SU-DHL-6 (cell line): ENCODE data around the gene FLG2.
"Not testable (repeated sequence)": the region's sequence is repeated elsewhere in the genome, so short reads cannot be mapped to it uniquely, and the experiment has no call there.

Source experiments
- H2AFZ ChIP-seq: fragments of 200-600 bp; sonication (generic); 2 replicates; pipeline ENCODE4 v1.6.1; 2014; ENCODE audit warnings: low read depth, mild to moderate bottlenecking, moderate library complexity, mixed read lengths, antibody characterized with exemption, low read length; ENCODE audit not compliant: severe bottlenecking
- H3F3A ChIP-seq: fragments of 200-600 bp; shearing (Covaris generic); 2 replicates; pipeline ENCODE4 v1.6.0; 2016; ENCODE audit warnings: antibody characterized with exemption, mild to moderate bottlenecking; ENCODE audit not compliant: insufficient read depth
- H3K27ac ChIP-seq: fragments of 200-600 bp; sonication (generic); 2 replicates; pipeline ENCODE4 v1.5.1; 2016; ENCODE audit warnings: low read depth, mild to moderate bottlenecking, low read length, moderate library complexity, mixed read lengths
- H3K27me3 ChIP-seq: fragments of 200-600 bp; sonication (generic), shearing (Covaris generic); 2 replicates; pipeline ENCODE4 v1.6.0; 2014; ENCODE audit warnings: mild to moderate bottlenecking, low read length
- H3K36me3 ChIP-seq: fragments of 200-600 bp; sonication (generic); 2 replicates; pipeline ENCODE4 v1.6.1; 2014; ENCODE audit warnings: mild to moderate bottlenecking, low read length, mixed read lengths
- H3K4me2 ChIP-seq: fragments of 300-600, 200-600 bp; shearing (Covaris generic), sonication (generic); 2 replicates; pipeline ENCODE4 v1.6.0; 2014; ENCODE audit warnings: low read length, low read depth, mild to moderate bottlenecking; ENCODE audit not compliant: poor library complexity, severe bottlenecking
- H3K4me3 ChIP-seq: fragments of 200-600 bp; sonication (generic); 2 replicates; pipeline ENCODE4 v1.5.1; 2014; ENCODE audit warnings: antibody characterized with exemption, low read length, mild to moderate bottlenecking, mixed read lengths; ENCODE audit not compliant: insufficient read depth, poor library complexity, severe bottlenecking
- H3K79me2 ChIP-seq: fragments of 200-600 bp; sonication (generic); 2 replicates; pipeline ENCODE4 v1.6.1; 2014; ENCODE audit warnings: mild to moderate bottlenecking, low read length, moderate library complexity; ENCODE audit not compliant: insufficient read depth
- H3K9ac ChIP-seq: fragments of 200-600 bp; sonication (generic); 2 replicates; pipeline ENCODE4 v1.7.0; 2014; ENCODE audit warnings: mild to moderate bottlenecking, low read length
- H3K9me2 ChIP-seq: fragments of 200-600 bp; sonication (generic); replicated peaks from 2 replicates; pipeline ENCODE4 v1.6.1; 2014; ENCODE audit warnings: low read length; ENCODE audit not compliant: insufficient read depth
- H3K9me3 ChIP-seq: fragments of 200-600 bp; sonication (generic); 2 replicates; pipeline ENCODE4 v1.6.1; 2014; ENCODE audit warnings: low read length, mixed read lengths; ENCODE audit not compliant: insufficient read depth
- H4K20me1 ChIP-seq: fragments of 200-600 bp; sonication (generic); 2 replicates; pipeline ENCODE4 v1.6.1; 2014; ENCODE audit warnings: low read depth, mild to moderate bottlenecking, antibody characterized with exemption, low read length, moderate library complexity, mixed read lengths
- EZH2phosphoT487 ChIP-seq: fragments of 200-600 bp; sonication (generic), shearing (Covaris generic); conservative IDR thresholded peaks from 2 replicates; pipeline ENCODE4 v1.6.1; 2018; ENCODE audit warnings: mild to moderate bottlenecking, antibody characterized with exemption, low read length, moderate library complexity, mixed read lengths
- TF ChIP-seq, protein P1 (sequence below): fragments of 200-600 bp; sonication (generic); IDR thresholded peaks from one replicate; pipeline ENCODE4 v1.5.1; 2017; ENCODE audit warnings: antibody characterized with exemption, mild to moderate bottlenecking, low read length, moderate library complexity; ENCODE audit not compliant: insufficient read depth, poor library complexity, severe bottlenecking

Gene FLG2

DNA sequence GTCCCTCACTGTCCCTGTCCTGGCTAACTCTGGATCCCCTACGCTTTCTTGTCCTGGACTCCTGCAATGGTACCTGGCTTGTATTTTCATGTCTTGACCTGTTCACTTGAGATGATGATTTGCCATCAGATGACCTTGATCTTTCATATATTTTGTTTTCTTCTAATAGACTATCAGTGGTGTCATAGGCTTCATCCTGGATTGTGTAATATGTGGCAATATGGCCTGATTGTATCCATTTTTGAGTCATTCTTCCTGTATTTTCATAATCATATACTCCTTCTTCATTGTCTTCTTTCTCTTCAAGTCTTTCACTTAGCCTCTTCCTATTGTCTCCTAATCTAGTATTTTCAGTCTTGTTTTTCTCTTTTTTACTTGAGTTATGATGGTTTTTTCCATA lies 45.8 kb downstream of the FLG2 start:
- no peak overlapping the region for H3K4me2 ChIP-seq

DNA sequence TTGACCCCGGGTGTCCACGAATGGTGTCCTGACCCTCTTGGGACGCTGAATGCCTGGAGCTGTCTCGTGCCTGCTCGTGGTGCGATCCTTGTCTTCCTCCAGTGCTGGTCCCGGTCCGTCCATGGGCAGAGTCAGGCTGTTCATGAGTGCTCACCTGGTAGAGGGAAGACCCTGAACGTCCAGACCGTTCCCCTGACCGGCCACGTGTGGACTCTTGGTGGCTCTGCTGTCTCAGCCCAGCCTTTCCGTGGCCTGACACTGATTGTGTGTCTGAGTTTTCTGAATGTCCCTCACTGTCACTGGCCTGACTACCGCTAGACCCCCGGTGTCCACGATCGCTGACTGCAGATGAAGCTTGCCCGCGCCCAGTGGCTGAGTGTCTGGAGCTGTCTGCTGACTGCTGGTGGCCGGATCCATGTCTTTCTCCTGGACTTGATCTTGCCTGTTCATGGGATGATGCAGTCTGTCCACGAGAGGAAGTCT lies 46.4 kb downstream of the FLG2 start:
- H3K27me3 ChIP-seq, result no peaks in the 10 kb centered on the region
- H3K4me3 ChIP-seq, result no peak overlapping the region
- H2AFZ ChIP-seq, result no peak overlapping the region
- TF ChIP-seq EZH2phosphoT487, result no peak
- TF ChIP-seq, protein P1, sequence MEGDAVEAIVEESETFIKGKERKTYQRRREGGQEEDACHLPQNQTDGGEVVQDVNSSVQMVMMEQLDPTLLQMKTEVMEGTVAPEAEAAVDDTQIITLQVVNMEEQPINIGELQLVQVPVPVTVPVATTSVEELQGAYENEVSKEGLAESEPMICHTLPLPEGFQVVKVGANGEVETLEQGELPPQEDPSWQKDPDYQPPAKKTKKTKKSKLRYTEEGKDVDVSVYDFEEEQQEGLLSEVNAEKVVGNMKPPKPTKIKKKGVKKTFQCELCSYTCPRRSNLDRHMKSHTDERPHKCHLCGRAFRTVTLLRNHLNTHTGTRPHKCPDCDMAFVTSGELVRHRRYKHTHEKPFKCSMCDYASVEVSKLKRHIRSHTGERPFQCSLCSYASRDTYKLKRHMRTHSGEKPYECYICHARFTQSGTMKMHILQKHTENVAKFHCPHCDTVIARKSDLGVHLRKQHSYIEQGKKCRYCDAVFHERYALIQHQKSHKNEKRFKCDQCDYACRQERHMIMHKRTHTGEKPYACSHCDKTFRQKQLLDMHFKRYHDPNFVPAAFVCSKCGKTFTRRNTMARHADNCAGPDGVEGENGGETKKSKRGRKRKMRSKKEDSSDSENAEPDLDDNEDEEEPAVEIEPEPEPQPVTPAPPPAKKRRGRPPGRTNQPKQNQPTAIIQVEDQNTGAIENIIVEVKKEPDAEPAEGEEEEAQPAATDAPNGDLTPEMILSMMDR, result no peak
- H3K27ac ChIP-seq, result no peak overlapping the region
- no peak overlapping the region for H3K9ac ChIP-seq
- H3K36me3 ChIP-seq, result no peaks in the 10 kb centered on the region
- H3K4me2 ChIP-seq, result no peak overlapping the region
- no peaks in the 10 kb centered on the region for H3F3A ChIP-seq
- no peaks in the 10 kb centered on the region for H3K9me2 ChIP-seq
- H4K20me1 ChIP-seq, result no peaks in the 10 kb centered on the region
- H3K79me2 ChIP-seq, result no peaks in the 10 kb centered on the region
- no peaks in the 10 kb centered on the region for H3K9me3 ChIP-seq

More for the DNA sequence above, 45.8 kb downstream of the FLG2 start:
- H3K36me3 ChIP-seq, result no peaks in the 10 kb centered on the region
- H3K27me3 ChIP-seq, result no peaks in the 10 kb centered on the region
- no peaks in the 10 kb centered on the region for H3F3A ChIP-seq
- no peak overlapping the region for H3K4me3 ChIP-seq
- H3K79me2 ChIP-seq, result no peaks in the 10 kb centered on the region
- no peaks in the 10 kb centered on the region for H4K20me1 ChIP-seq
- no peak overlapping the region for H3K9ac ChIP-seq
- H3K9me2 ChIP-seq, result no peaks in the 10 kb centered on the region
- H3K27ac ChIP-seq, result no peak overlapping the region
- TF ChIP-seq, protein P1, result no peak
- TF ChIP-seq EZH2phosphoT487, result no peak
- no peaks in the 10 kb centered on the region for H3K9me3 ChIP-seq
- H2AFZ ChIP-seq, result no peak overlapping the region

DNA sequence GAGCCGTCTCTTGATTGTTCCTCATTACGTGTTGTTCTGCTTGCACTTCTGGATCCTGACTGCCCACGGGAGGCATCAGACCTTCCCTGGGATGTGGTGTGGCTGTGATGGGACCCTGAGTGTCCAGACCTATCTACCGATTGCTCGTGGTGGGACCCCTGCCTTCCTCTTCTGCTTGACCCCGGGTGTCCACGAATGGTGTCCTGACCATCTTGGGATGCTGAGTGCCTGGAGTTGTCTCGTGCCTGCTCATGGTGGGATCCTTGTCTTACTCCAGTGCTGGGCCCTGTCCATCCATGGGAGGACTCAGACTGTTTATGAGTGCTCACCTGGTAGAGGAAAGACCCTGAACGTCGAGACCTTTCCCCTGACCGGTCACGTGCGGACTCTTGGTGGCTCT lies 47.6 kb downstream of the FLG2 start:
- H3K9me2 ChIP-seq, result not testable (repeated sequence)

DNA sequence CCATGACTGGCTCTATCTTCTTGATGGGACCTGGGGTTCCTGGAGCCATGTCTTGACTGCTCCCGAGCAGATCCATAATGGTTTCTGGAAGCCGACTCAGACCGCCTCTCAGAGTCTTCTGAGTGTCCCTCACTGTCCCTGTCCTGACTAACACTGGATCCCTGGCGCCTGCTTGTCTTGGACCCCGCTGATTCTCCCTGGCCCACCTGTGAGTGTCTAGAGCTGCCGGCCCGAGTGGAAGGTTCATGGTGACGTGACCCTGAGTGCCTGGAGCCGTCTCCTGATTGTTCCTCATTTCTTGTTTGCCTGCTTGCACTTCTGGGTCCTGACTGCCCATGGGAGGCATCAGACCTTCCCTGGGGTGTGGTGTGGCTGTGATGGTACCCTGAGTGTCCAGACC lies 49.9 kb downstream of the FLG2 start:
- Histone ChIP-seq H3K4me2 (no peak overlapping the region), H3K9me3 (no peaks in the 10 kb centered on the region), H2AFZ (no peak overlapping the region)

More for the DNA sequence above, 47.6 kb downstream of the FLG2 start:
- not testable (repeated sequence) for H3K27me3 ChIP-seq, H4K20me1 ChIP-seq, H2AFZ ChIP-seq, H3K4me2 ChIP-seq, H3K9ac ChIP-seq, H3K4me3 ChIP-seq, H3F3A ChIP-seq, H3K9me3 ChIP-seq, H3K79me2 ChIP-seq, H3K27ac ChIP-seq, H3K36me3 ChIP-seq

DNA sequence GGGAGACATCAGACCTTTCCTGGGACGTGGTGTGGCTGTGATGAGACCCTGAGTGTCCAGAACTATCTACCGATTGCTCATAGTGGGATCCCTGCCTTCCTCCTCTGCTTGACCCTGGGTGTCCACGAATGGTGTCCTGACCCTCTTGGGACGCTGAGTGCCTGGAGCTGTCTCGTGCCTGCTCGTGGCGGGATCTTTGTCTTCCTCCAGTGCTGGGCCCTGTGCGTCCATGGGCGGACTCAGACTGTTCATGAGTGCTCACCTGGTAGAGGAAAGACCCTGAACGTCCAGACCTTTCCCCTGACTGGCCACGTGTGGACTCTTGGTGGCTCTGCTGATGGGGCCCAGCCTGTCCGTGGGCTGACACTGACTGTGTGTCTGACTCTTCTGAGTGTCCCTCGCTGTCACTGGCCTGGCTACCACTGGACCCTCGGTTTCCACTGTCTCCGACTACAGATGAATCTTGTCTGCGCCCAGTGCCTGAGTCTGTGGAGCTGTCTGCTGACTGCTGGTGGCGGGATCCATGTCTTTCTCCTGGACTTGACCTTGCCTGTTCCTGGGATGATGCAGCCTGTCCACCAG lies 50.4 kb downstream of the FLG2 start:
- H3K36me3 ChIP-seq, H3K27ac ChIP-seq, H3K9me3 ChIP-seq, H3K79me2 ChIP-seq, H3K27me3 ChIP-seq, H2AFZ ChIP-seq, H4K20me1 ChIP-seq, H3K9me2 ChIP-seq, H3K9ac ChIP-seq, H3F3A ChIP-seq, H3K4me2 ChIP-seq, H3K4me3 ChIP-seq: not testable (repeated sequence)

More for the DNA sequence above, 49.9 kb downstream of the FLG2 start:
- TF ChIP-seq, protein P1, result no peak
- no peak for TF ChIP-seq EZH2phosphoT487
- H3K27ac ChIP-seq, result no peak overlapping the region
- no peak overlapping the region for H3K9ac ChIP-seq
- no peaks in the 10 kb centered on the region for H3F3A ChIP-seq
- H4K20me1 ChIP-seq, result no peaks in the 10 kb centered on the region
- no peak overlapping the region for H3K4me3 ChIP-seq
- no peaks in the 10 kb centered on the region for H3K36me3 ChIP-seq
- H3K79me2 ChIP-seq, result no peaks in the 10 kb centered on the region
- H3K27me3 ChIP-seq, result no peaks in the 10 kb centered on the region
- H3K9me2 ChIP-seq, result no peaks in the 10 kb centered on the region

DNA sequence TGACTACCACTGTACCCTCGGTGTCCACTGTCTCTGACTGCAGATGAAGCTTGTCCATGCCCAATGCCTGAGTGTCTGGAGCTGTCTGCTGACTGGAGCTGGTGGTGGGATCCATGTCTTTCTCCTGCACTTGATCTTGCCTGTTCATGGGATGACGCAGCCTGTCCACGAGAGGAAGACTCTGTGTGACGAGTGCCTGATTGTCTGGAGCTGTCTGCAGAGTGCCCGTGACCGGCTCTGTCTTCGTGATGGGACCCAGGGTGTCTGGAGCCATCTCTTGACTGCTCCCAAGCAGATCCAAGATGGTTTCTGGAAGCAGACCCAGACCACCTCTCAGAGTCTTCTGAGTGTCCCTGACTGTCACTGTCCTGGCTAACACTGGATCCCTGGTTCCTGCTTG lies 51.0 kb downstream of the FLG2 start:
- not testable (repeated sequence) for H3K36me3 ChIP-seq

More for the DNA sequence above, 51.0 kb downstream of the FLG2 start:
- not testable (repeated sequence) for H3K27ac ChIP-seq, H3K79me2 ChIP-seq, H3K9me2 ChIP-seq, H3F3A ChIP-seq, H3K27me3 ChIP-seq, H3K4me3 ChIP-seq, H2AFZ ChIP-seq, H3K4me2 ChIP-seq, H3K9ac ChIP-seq, H3K9me3 ChIP-seq, H4K20me1 ChIP-seq
